CD14-positive monocyte (primary cell): ENCODE results near the gene LYPD6. TPM values are rescaled to one million over a fixed set of nuclear protein-coding genes. Genes with fewer than 3 reads are reported as not detected.

Source experiments
- DNase-seq, 3 donors: peaks; one replicate each; pipeline ENCODE4 v3.0.0-alpha.2; 2011 to 2022
- H2AFZ ChIP-seq: 2 replicates; pipeline ENCODE4 v1.6.0; 2012; ENCODE audit warnings: mild to moderate bottlenecking, low read depth, low read length, inconsistent platforms; ENCODE audit not compliant: insufficient read depth, poor library complexity, severe bottlenecking
- H3K27ac ChIP-seq, 2 donors: 1 replicate in 1 of 2; 2 replicates in 1 of 2; pipeline ENCODE4 v1.5.1; 2012 to 2013; ENCODE audit warnings: low read length in 2 of 2, control low read depth in 1 of 2, inconsistent platforms in 1 of 2, low read depth in 1 of 2, mild to moderate bottlenecking in 1 of 2
- H3K27me3 ChIP-seq, 2 donors: one replicate each; pipeline versions ENCODE4 v1.6.0 to v1.6.1; 2011 to 2013; ENCODE audit warnings: low read length in 2 of 2; ENCODE audit not compliant: control insufficient read depth in 2 of 2, insufficient read depth in 2 of 2
- H3K36me3 ChIP-seq, 2 donors: replicated peaks in 1 of 2; 1 replicate in 1 of 2; 2 replicates in 1 of 2; pipeline versions ENCODE4 v1.5.1 to v1.6.1; 2012 to 2013; ENCODE audit warnings: low read length in 2 of 2, control low read depth in 1 of 2, inconsistent platforms in 1 of 2, mild to moderate bottlenecking in 1 of 2; ENCODE audit not compliant: insufficient read depth in 2 of 2, control insufficient read depth in 1 of 2
- H3K4me1 ChIP-seq, 2 donors: 1 replicate in 1 of 2; 2 replicates in 1 of 2; pipeline versions ENCODE4 v1.5.1 to v1.6.1; 2012 to 2013; ENCODE audit warnings: low read length in 2 of 2, control low read depth in 1 of 2, inconsistent platforms in 1 of 2, mild to moderate bottlenecking in 1 of 2, moderate library complexity in 1 of 2; ENCODE audit not compliant: insufficient read depth in 2 of 2, control insufficient read depth in 1 of 2
- H3K4me2 ChIP-seq: replicated peaks from 2 replicates; pipeline ENCODE3; 2012; ENCODE audit warnings: low read length, moderate library complexity, mild to moderate bottlenecking; ENCODE audit not compliant: poor library complexity, severe bottlenecking; ENCODE audit errors: extremely low read depth
- H3K4me3 ChIP-seq, 3 experiments: fragments of 200-600 bp in 1 of 3; sonication (generic) in 1 of 3; replicated peaks in 1 of 3; 1 replicate in 2 of 3; 2 replicates in 1 of 3; pipeline ENCODE4 v1.5.1; 2011 to 2013; ENCODE audit warnings: low read length in 3 of 3, mild to moderate bottlenecking in 3 of 3, control low read depth in 2 of 3, low read depth in 2 of 3, inconsistent platforms in 1 of 3, moderate library complexity in 1 of 3
- H3K79me2 ChIP-seq: 2 replicates; pipeline ENCODE4 v1.6.0; 2012; ENCODE audit warnings: mild to moderate bottlenecking, control low read depth, inconsistent platforms, low read length, moderate library complexity; ENCODE audit not compliant: insufficient read depth
- H3K9ac ChIP-seq: 2 replicates; pipeline ENCODE4 v1.6.0; 2017; ENCODE audit warnings: low read length, mild to moderate bottlenecking; ENCODE audit not compliant: insufficient read depth, poor library complexity, severe bottlenecking
- H3K9me3 ChIP-seq, 2 donors: replicated peaks in 1 of 2; 1 replicate in 1 of 2; 2 replicates in 1 of 2; pipeline versions ENCODE4 v1.5.1 to v1.6.1; 2012 to 2013; ENCODE audit warnings: low read length in 2 of 2, control low read depth in 1 of 2; ENCODE audit not compliant: control insufficient read depth in 1 of 2, insufficient read depth in 1 of 2
- H4K20me1 ChIP-seq: 2 replicates; pipeline ENCODE4 v1.6.0; 2012; ENCODE audit warnings: mild to moderate bottlenecking, low read length, control low read depth, moderate library complexity; ENCODE audit not compliant: insufficient read depth
- H3K27ac Mint-ChIP-seq, 7 donors: one replicate each; pipeline ENCODE4 v1.8.0; 2020; ENCODE audit warnings: mild to moderate bottlenecking in 7 of 7, mixed read lengths in 7 of 7, moderate library complexity in 6 of 7, inconsistent platforms in 2 of 7
- H3K27me3 Mint-ChIP-seq, 3 donors: one replicate each; pipeline ENCODE4 v1.8.0; 2021 to 2022; ENCODE audit warnings: low read depth in 3 of 3, mild to moderate bottlenecking in 3 of 3, mixed read lengths in 3 of 3, moderate library complexity in 3 of 3, inconsistent platforms in 1 of 3
- H3K36me3 Mint-ChIP-seq, 2 donors: one replicate each; pipeline ENCODE4 v1.8.0; 2020; ENCODE audit warnings: mixed read lengths in 2 of 2, inconsistent platforms in 1 of 2, mild to moderate bottlenecking in 1 of 2
- H3K4me1 Mint-ChIP-seq: one replicate; pipeline ENCODE4 v1.8.0; 2020; ENCODE audit warnings: mild to moderate bottlenecking, mixed read lengths
- H3K4me3 Mint-ChIP-seq, 2 donors: one replicate each; pipeline ENCODE4 v1.8.0; 2020; ENCODE audit warnings: mild to moderate bottlenecking in 2 of 2, mixed read lengths in 2 of 2, moderate library complexity in 1 of 2
- H3K9me3 Mint-ChIP-seq, 7 donors: one replicate each; pipeline ENCODE4 v1.8.0; 2020 to 2022; ENCODE audit warnings: mixed read lengths in 7 of 7, mild to moderate bottlenecking in 6 of 7, moderate library complexity in 6 of 7, inconsistent platforms in 2 of 7
- CTCF ChIP-seq: fragments of 200-600 bp; IDR thresholded peaks from one replicate; pipeline ENCODE4 v1.8.0; 2022; ENCODE audit warnings: antibody characterized with exemption, mild to moderate bottlenecking
- WGBS: methylation state at CpG from one replicate; pipeline ENCODE4 v1.1.5; 2013; ENCODE audit warnings: missing lambda C conversion rate; ENCODE audit not compliant: insufficient coverage; 5-methylcytosine and 5-hydroxymethylcytosine counted together
- intact Hi-C, 2 donors: fragments of 100-400 bp; cut with micrococcal nuclease; formaldehyde crosslinking; loops; one replicate each; pipeline versions ENCODE4 v1.15.0 to v1.15.1; 2023
- polyA plus RNA-seq, 3 donors: library from polyadenylated mRNA; depleted of rRNA in 1 of 3; unstranded in 2 of 3; stranded (reverse) in 1 of 3; fragments of 300-500 nt in 2 of 3; fragments of >200 nt in 1 of 3; fragmentation: Illumina TruSeq in 2 of 3; gene quantifications; 1 replicate in 2 of 3; 2 replicates in 1 of 3; pipeline ENCODE4 v1.2.3, GENCODE V29; 2012 to 2021

Gene LYPD6
- polyA plus RNA-seq, 3 donors: not detected

GRCh38 chr2:149430743-149431736, 100.7 kb downstream of the LYPD6 start:
- H3K4me3 Mint-ChIP-seq: no peak overlapping the region
- H3K9me3 Mint-ChIP-seq: peaks cover 0 to 8% (median 2%) of the 10 kb centered on the region in 7 donors
- Histone ChIP-seq H3K9me3 (peaks cover 0 to 4% of the 10 kb centered on the region in 2 donors), H3K9ac (no peak overlapping the region), H3K4me3 (no peak overlapping the region), H3K27ac (no peak overlapping the region), H3K79me2 (no peaks in the 10 kb centered on the region), H3K4me1 (no peaks in the 10 kb centered on the region), H3K27me3 (no peaks in the 10 kb centered on the region), H3K4me2 (no peak overlapping the region), H4K20me1 (no peaks in the 10 kb centered on the region), H3K36me3 (no peaks in the 10 kb centered on the region), H2AFZ (no peak overlapping the region)
- intact Hi-C loops: no loop called here
- no peaks in the 10 kb centered on the region for H3K4me1 Mint-ChIP-seq
- no peaks in the 10 kb centered on the region for H3K36me3 Mint-ChIP-seq
- no CpG with 5 or more reads among the region's 6 CpGs for WGBS
- no peak for TF ChIP-seq CTCF
- DNase-seq: no peak
- peaks cover 0 to 2% (median 2%) of the 10 kb centered on the region in 3 donors for H3K27me3 Mint-ChIP-seq
- H3K27ac Mint-ChIP-seq: no peak overlapping the region

- no peak overlapping the region for H3K4me3 Mint-ChIP-seq
- Histone ChIP-seq H3K9me3 (no peaks in the 10 kb centered on the region), H3K36me3 (no peaks in the 10 kb centered on the region), H3K9ac (no peak overlapping the region), H3K4me3 (no peak overlapping the region), H4K20me1 (no peaks in the 10 kb centered on the region), H3K79me2 (no peaks in the 10 kb centered on the region), H3K4me2 (no peak overlapping the region), H3K27me3 (no peaks in the 10 kb centered on the region), H2AFZ (no peak overlapping the region), H3K4me1 (no peaks in the 10 kb centered on the region), H3K27ac (no peak overlapping the region)
- no peaks in the 10 kb centered on the region for H3K36me3 Mint-ChIP-seq
- no peak for DNase-seq
- H3K9me3 Mint-ChIP-seq: no peaks in the 10 kb centered on the region
- H3K4me1 Mint-ChIP-seq: no peaks in the 10 kb centered on the region
- H3K27ac Mint-ChIP-seq: no peak overlapping the region
- no CpG with 5 or more reads among the region's 3 CpGs for WGBS
- intact Hi-C loops: no loop called here
- no peak for TF ChIP-seq CTCF
- peaks cover 0 to 2% (median 0%) of the 10 kb centered on the region in 3 donors for H3K27me3 Mint-ChIP-seq
Observed at GRCh38 chr2:149438330-149438960, 108.1 kb downstream of the LYPD6 start.
